Spleen (tissue), 11 donors: ENCODE measurements around the gene FABP3. TPM values are rescaled to one million over a fixed set of nuclear protein-coding genes. Genes with fewer than 3 reads are reported as not detected.

Experiments used
- DNase-seq: peaks from one replicate; pipeline ENCODE4 v3.0.0-alpha.2; 2020
- H3K27ac ChIP-seq, 8 donors: fragments of 200-600 bp; sonication (generic) in 7 of 8; 1 replicate in 4 of 8; 2 replicates in 4 of 8; pipeline versions ENCODE4 v1.5.0 to v1.8.0; 2016 to 2021; ENCODE audit warnings: inconsistent platforms in 4 of 8, mild to moderate bottlenecking in 4 of 8, moderate library complexity in 1 of 8
- H3K27me3 ChIP-seq, 7 donors: fragments of 200-600 bp; sonication (generic) in 6 of 7; replicated peaks in 1 of 7; 1 replicate in 4 of 7; 2 replicates in 3 of 7; pipeline versions ENCODE4 v1.5.0 to v1.8.0; 2016 to 2021; ENCODE audit warnings: inconsistent platforms in 3 of 7, mild to moderate bottlenecking in 1 of 7
- H3K36me3 ChIP-seq, 6 donors: fragments of 200-600 bp; sonication (generic) in 5 of 6; 1 replicate in 4 of 6; 2 replicates in 2 of 6; pipeline versions ENCODE4 v1.5.0 to v1.8.0; 2016 to 2021; ENCODE audit warnings: inconsistent platforms in 2 of 6
- H3K4me1 ChIP-seq, 6 donors: fragments of 200-600 bp; sonication (generic) in 5 of 6; 1 replicate in 3 of 6; 2 replicates in 3 of 6; pipeline versions ENCODE4 v1.5.0 to v1.8.0; 2016 to 2021; ENCODE audit warnings: inconsistent platforms in 3 of 6
- H3K4me3 ChIP-seq, 8 donors: fragments of 200-600 bp; sonication (generic) in 7 of 8; 1 replicate in 4 of 8; 2 replicates in 4 of 8; pipeline versions ENCODE4 v1.5.0 to v1.8.0; 2016 to 2021; ENCODE audit warnings: inconsistent platforms in 4 of 8, mild to moderate bottlenecking in 4 of 8, moderate library complexity in 2 of 8
- H3K9me3 ChIP-seq, 8 donors: fragments of 200-600 bp; sonication (generic) in 7 of 8; 1 replicate in 4 of 8; 2 replicates in 4 of 8; pipeline versions ENCODE4 v1.5.0 to v1.8.0; 2016 to 2021; ENCODE audit warnings: inconsistent platforms in 4 of 8
- CTCF ChIP-seq, 11 experiments: fragments of 200-600 bp in 7 of 11; fragments of 450-650 bp in 4 of 11; sonication (generic) in 4 of 11; IDR thresholded peaks in 8 of 11; conservative IDR thresholded peaks in 3 of 11; 1 replicate in 7 of 11; 2 replicates in 4 of 11; pipeline versions ENCODE4 v1.4.0 to v1.8.0; 2016 to 2021; ENCODE audit warnings: antibody characterized with exemption in 11 of 11, inconsistent platforms in 4 of 11, mild to moderate bottlenecking in 1 of 11
- POLR2A ChIP-seq, 3 donors: fragments of 450-650 bp; IDR thresholded peaks; one replicate each; pipeline ENCODE4 v1.5.1; 2017; ENCODE audit warnings: antibody characterized with exemption in 3 of 3, mild to moderate bottlenecking in 1 of 3
- POLR2AphosphoS5 ChIP-seq, 3 donors: sonication (generic); formaldehyde crosslinking; IDR thresholded peaks; one replicate each; pipeline ENCODE4 v1.5.1; 2017; ENCODE audit warnings: antibody characterized with exemption in 3 of 3
- WGBS, 5 donors: extraction: QIAGEN DNeasy Blood & Tissue Kit in 3 of 5; methylation state at CpG; one replicate each; pipeline versions ENCODE4 v1.1.5 to v1.1.7; 2013 to 2018; 5-methylcytosine and 5-hydroxymethylcytosine counted together
- intact Hi-C: fragments of 100-400 bp; cut with DNase I; formaldehyde crosslinking; loops from one replicate; pipeline ENCODE4 v1.15.0; 2023; ENCODE audit warnings: low total_unique reads
- polyA plus RNA-seq, 3 donors: library from polyadenylated mRNA; stranded (reverse); fragments of 200-250 nt; gene quantifications; one replicate each; pipeline ENCODE4 v1.2.1, GENCODE V29; 2013
- total RNA-seq, 7 donors: library from RNA; depleted of rRNA in 3 of 7; stranded (reverse); fragments of >200 nt in 3 of 7; fragmentation: NEBNext Ultra II Directional in 4 of 7; extraction: Animal tissue kit (Norgen Biotek cat#: 25700) in 4 of 7; gene quantifications; one replicate each; pipeline versions ENCODE4 v1.1.0 to v1.2.1, GENCODE V29; 2016 to 2021
- donor health status: healthy with polysubstance abuse.
- donor health status: DM: no; HTN: no; CAD: no; lungs with moderate emphysema.
- donor health status: DM: no; HTN: no; CAD: no.
- donor health status: Bipolar disorder and iron deficiency.
- donor health status: healthy.
- donor health status: DM: no; HTN: no; CAD: no.
- donor health status: DM: yes; HTN: yes; CAD: no.

The FABP3 gene
- total and polyA plus RNA-seq, 10 donors: 4.1 to 57.1 (median 23.4) TPM

GRCh38 chr1:31370565-31370964, 2.3 kb downstream of the FABP3 start:
- 88 to 96% (median 94%) methylated on average over 4 of the region's 4 CpGs for WGBS, 5 donors
- intact Hi-C loops: no loop called here

GRCh38 chr1:31370021-31370420, 2.9 kb downstream of the FABP3 start:
- H3K36me3 ChIP-seq: peaks cover 0 to 37% (median 6%) of the 10 kb centered on the region in 6 donors
- H3K27me3 ChIP-seq: peaks cover 0 to 14% (median 0%) of the 10 kb centered on the region in 7 donors
- DNase-seq: no peak
- peaks cover 4 to 55% (median 29%) of the 10 kb centered on the region in 6 donors for H3K4me1 ChIP-seq
- intact Hi-C loops: no loop called here
- TF ChIP-seq POLR2A (IDR thresholded peaks at IDR 0.05) (no peak), CTCF (IDR thresholded peaks at IDR 0.05 in 8 of 11, conservative IDR thresholded peaks at IDR 0.05 in 3 of 11) (no peak), POLR2AphosphoS5 (IDR thresholded peaks at IDR 0.05) (no peak)
- no peak overlapping the region for H3K4me3 ChIP-seq
- 58 to 84% (median 66%) methylated on average over 2 of the region's 2 CpGs for WGBS, 5 donors
- H3K9me3 ChIP-seq: no peaks in the 10 kb centered on the region
- no peak overlapping the region for H3K27ac ChIP-seq

More at GRCh38 chr1:31370565-31370964, 2.3 kb downstream of the FABP3 start:
- peaks cover 0 to 14% (median 0%) of the 10 kb centered on the region in 7 donors for H3K27me3 ChIP-seq
- H3K4me3 ChIP-seq: peak overlapping the region in 1 of 8 donors; percentile 11
- TF ChIP-seq POLR2A (IDR thresholded peaks at IDR 0.05) (no peak), POLR2AphosphoS5 (IDR thresholded peaks at IDR 0.05) (no peak), CTCF (IDR thresholded peaks at IDR 0.05 in 8 of 11, conservative IDR thresholded peaks at IDR 0.05 in 3 of 11) (no peak)
- peaks cover 0 to 31% (median 3%) of the 10 kb centered on the region in 6 donors for H3K36me3 ChIP-seq
- DNase-seq: no peak
- no peak overlapping the region for H3K27ac ChIP-seq
- H3K4me1 ChIP-seq: peaks cover 4 to 55% (median 29%) of the 10 kb centered on the region in 6 donors
- no peaks in the 10 kb centered on the region for H3K9me3 ChIP-seq

- no peaks in the 10 kb centered on the region for H3K9me3 ChIP-seq
- peak overlapping the region in 1 of 8 donors; percentile 2 for H3K27ac ChIP-seq
- no peak for DNase-seq
- no peak overlapping the region for H3K4me3 ChIP-seq
- peaks cover 0 to 12% (median 0%) of the 10 kb centered on the region in 7 donors for H3K27me3 ChIP-seq
- whole genome bisulfite sequencing, 5 donors: 58 to 78% (median 74%) methylated on average over 2 to 3 of the region's 3 CpGs
- H3K36me3 ChIP-seq: peaks cover 0 to 50% (median 19%) of the 10 kb centered on the region in 6 donors
- intact Hi-C loops: no loop called here
- TF ChIP-seq POLR2A (IDR thresholded peaks at IDR 0.05) (no peak), POLR2AphosphoS5 (IDR thresholded peaks at IDR 0.05) (peak in 2 of 3 donors; percentile 7 to 30)
- H3K4me1 ChIP-seq: peaks cover 4 to 50% (median 27%) of the 10 kb centered on the region in 6 donors
Measured at GRCh38 chr1:31368611-31369107, 4.2 kb downstream of the FABP3 start.

GRCh38 chr1:31366796-31367195, 6.1 kb downstream of the FABP3 start:
- intact Hi-C loops: no loop called here
- no peaks in the 10 kb centered on the region for H3K9me3 ChIP-seq
- H3K27ac ChIP-seq: no peak overlapping the region
- peaks cover 0 to 69% (median 19%) of the 10 kb centered on the region in 6 donors for H3K36me3 ChIP-seq
- H3K4me3 ChIP-seq: no peak overlapping the region
- no peak for TF ChIP-seq POLR2A (IDR thresholded peaks at IDR 0.05)
- no peak for TF ChIP-seq POLR2AphosphoS5 (IDR thresholded peaks at IDR 0.05)
- no peak for TF ChIP-seq CTCF (IDR thresholded peaks at IDR 0.05 in 8 of 11, conservative IDR thresholded peaks at IDR 0.05 in 3 of 11)
- peaks cover 0 to 32% (median 10%) of the 10 kb centered on the region in 6 donors for H3K4me1 ChIP-seq
- H3K27me3 ChIP-seq: no peaks in the 10 kb centered on the region
- no peak for DNase-seq
- WGBS, 5 donors: 64 to 88% (median 86%) methylated on average over 2 of the region's 2 CpGs
